H1 (cell line): ENCODE data around the gene DHCR24. TPM values are rescaled to one million over a fixed set of nuclear protein-coding genes. Genes with fewer than 3 reads are reported as not detected.

Experiments
- CBX5 ChIP-seq: fragments of 300-800, 300-1000 bp; sonication (generic); IDR thresholded peaks from 2 replicates; pipeline ENCODE4 v1.7.1; 2016; ENCODE audit warnings: antibody characterized with exemption, low read length, low read depth
- CBX8 ChIP-seq: fragments of 300-800, 300-1000 bp; sonication (generic); IDR thresholded peaks from 2 replicates; pipeline ENCODE4 v1.7.1; 2016; ENCODE audit warnings: low read depth, low read length, borderline replicate concordance
- EZH2 ChIP-seq: fragments of 200-600 bp; sonication (generic); IDR thresholded peaks from 2 replicates; pipeline ENCODE4 v1.7.1; 2012; ENCODE audit warnings: low read depth, mild to moderate bottlenecking, moderate library complexity, low read length, inconsistent platforms; ENCODE audit not compliant: severe bottlenecking
- FOSL1 ChIP-seq: IDR thresholded peaks from 2 replicates; pipeline ENCODE4 v1.6.1; 2011; ENCODE audit warnings: mild to moderate bottlenecking, low read depth, low read length, moderate library complexity; ENCODE audit not compliant: insufficient read depth
- KDM5A ChIP-seq: fragments of 200-600 bp; IDR thresholded peaks from 2 replicates; pipeline ENCODE4 v1.7.1; 2012; ENCODE audit warnings: mild to moderate bottlenecking, low read length, inconsistent platforms, mixed read lengths
- polyA plus RNA-seq, 7 experiments: library from polyadenylated mRNA; depleted of rRNA in 3 of 7; stranded (reverse) in 5 of 7; unstranded in 2 of 7; fragments of >200 nt in 5 of 7; fragments of 200-250 nt in 2 of 7; gene quantifications; 1 replicate in 5 of 7; 2 replicates in 1 of 7; 4 replicates in 1 of 7; pipeline versions ENCODE4 v1.2.1 to v1.2.3, GENCODE V29; 2011 to 2013; ENCODE audit warnings: missing spikeins in 2 of 7, mixed read lengths in 2 of 7
- total RNA-seq: library from RNA; stranded (reverse); fragmentation: NEBNext Ultra II Directional; extraction: Animal tissue kit (Norgen Biotek cat#: 25700); gene quantifications from 2 replicates; pipeline ENCODE4 v1.2.1, GENCODE V29; 2021

Gene DHCR24
- total and polyA plus RNA-seq, 2 of the 8 experiments (the other 6 are each of a cell fraction or from before 2014, with no cell fraction given) = 370 to 419 TPM

GRCh38 chr1:54884768-54885167 lies 2.2 kb downstream of the DHCR24 start (continued):
- TF ChIP-seq KDM5A (no peak), EZH2 (no peak), CBX8 (no peak), FOSL1 (no peak), CBX5 (no peak)
- TF ChIP-seq, all 59 proteins: peak for 0
